GM12874 (cell line): ENCODE results near the gene HIPK1.

Source experiments
- CTCF ChIP-seq: IDR thresholded peaks from 2 replicates; pipeline ENCODE4 v1.5.1; 2011; ENCODE audit warnings: low read depth, mild to moderate bottlenecking, control low read depth, low read length, moderate library complexity; ENCODE audit not compliant: insufficient read depth

Gene HIPK1

DNA sequence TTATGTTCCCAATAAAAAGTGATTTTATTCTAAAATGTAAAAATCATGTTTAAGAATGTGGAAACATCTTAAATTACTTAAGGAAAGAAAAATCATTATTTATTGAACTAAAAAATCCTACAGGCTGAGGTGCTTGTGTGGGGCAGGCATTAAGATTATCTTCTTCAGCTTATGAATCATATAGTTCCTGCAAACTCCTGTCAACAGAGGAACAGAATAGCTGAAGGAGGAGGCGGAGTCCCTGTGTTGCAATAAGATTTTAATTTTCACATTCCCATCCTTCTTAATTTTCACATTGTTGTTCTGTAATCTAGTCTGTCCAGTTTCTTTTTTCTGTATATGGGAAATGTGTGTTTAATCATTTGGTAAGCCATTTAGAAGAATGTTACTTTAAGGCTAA is 29.6 kb downstream of the HIPK1 start:
- no peak for TF ChIP-seq CTCF

GRCh38 chr1:113963281-113963906 is 34.3 kb downstream of the HIPK1 start:
- no peak for TF ChIP-seq CTCF

DNA sequence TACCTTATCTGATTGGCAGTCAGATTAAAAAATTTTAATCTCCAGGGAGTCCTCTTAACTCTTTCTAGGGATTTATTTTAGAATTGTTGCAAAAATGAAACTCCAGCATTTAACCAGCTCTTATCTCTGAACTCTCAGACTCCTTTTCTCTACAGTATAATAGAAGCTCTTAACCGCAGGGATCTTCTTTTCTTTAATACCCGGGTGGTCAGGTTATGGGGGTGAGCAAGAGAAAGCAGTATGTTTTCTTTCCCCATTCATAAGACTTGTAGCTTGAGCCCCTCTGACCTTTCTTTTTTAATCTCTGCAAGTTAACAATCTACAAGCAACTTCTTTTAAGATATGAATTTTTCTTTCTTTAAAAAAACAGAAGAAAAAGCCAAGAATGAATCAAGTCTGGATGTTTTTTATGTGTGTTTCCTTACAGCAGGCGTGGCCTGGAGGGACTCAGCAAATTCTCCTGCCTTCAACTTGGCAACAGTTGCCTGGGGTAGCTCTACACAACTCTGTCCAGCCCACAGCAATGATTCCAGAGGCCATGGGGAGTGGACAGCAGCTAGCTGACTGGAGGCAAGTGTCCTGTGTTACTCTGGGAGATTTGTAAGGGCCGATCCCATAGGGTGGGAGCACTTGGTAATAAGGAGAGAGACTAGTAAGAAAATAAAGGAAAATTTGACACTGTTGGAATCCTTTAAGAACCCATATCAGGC is 36.7 kb downstream of the HIPK1 start:
- TF ChIP-seq CTCF: no peak

DNA sequence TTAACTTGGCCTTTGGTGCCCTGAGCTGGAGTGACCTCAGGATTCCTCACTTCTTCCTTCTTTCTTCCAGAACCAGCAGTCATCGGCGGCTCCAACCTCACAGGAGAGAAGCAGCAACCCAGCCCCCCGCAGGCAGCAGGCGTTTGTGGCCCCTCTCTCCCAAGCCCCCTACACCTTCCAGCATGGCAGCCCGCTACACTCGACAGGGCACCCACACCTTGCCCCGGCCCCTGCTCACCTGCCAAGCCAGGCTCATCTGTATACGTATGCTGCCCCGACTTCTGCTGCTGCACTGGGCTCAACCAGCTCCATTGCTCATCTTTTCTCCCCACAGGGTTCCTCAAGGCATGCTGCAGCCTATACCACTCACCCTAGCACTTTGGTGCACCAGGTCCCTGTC is 43.8 kb downstream of the HIPK1 start:
- no peak for TF ChIP-seq CTCF

GRCh38 chr1:113975211-113975895 is 46.2 kb downstream of the HIPK1 start:
- TF ChIP-seq CTCF: no peak

DNA sequence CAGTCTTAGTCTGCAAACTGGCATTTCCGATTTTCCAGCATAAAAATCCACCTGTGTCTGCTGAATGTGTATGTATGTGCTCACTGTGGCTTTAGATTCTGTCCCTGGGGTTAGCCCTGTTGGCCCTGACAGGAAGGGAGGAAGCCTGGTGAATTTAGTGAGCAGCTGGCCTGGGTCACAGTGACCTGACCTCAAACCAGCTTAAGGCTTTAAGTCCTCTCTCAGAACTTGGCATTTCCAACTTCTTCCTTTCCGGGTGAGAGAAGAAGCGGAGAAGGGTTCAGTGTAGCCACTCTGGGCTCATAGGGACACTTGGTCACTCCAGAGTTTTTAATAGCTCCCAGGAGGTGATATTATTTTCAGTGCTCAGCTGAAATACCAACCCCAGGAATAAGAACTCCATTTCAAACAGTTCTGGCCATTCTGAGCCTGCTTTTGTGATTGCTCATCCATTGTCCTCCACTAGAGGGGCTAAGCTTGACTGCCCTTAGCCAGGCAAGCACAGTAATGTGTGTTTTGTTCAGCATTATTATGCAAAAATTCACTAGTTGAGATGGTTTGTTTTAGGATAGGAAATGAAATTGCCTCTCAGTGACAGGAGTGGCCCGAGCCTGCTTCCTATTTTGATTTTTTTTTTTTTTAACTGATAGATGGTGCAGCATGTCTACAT is 47.6 kb downstream of the HIPK1 start:
- peak; percentile 40; the same call in 1 of the 2 replicates for TF ChIP-seq CTCF

DNA sequence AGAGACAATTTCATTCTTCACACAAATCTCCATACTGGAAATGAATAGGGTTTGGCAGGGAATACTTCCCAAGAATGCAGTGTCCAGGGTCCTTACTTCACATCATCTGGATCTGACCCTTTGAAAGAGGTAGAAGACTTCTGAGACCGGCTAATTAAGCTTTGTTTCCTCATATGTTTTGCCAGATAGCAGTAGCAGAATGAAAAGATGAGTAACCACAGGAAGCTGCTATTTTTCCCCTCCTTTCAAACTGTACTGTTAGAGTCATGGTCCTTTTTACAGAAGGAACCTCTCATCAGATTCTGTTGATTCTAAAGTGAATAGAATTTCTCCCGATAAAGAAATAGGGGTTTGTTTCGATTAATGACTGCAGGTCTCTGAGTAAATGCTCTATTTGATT is 48.8 kb downstream of the HIPK1 start:
- no peak for TF ChIP-seq CTCF
